Kidney epithelial cell (primary cell): ENCODE measurements around the gene ZNF615. TPM values are rescaled to one million over a fixed set of nuclear protein-coding genes. Genes with fewer than 3 reads are reported as not detected.
"Not testable (repeated sequence)": the region's sequence is repeated elsewhere in the genome, so short reads cannot be mapped to it uniquely, and the experiment has no call there.

Experiments
- DNase-seq: peaks from one replicate; pipeline ENCODE4 v3.0.0-alpha.2; 2010; ENCODE audit warnings: low read depth
- H3K27me3 ChIP-seq: 2 replicates; pipeline ENCODE4 v1.6.0; 2011; ENCODE audit warnings: low read length; ENCODE audit not compliant: control insufficient read depth, insufficient read depth
- H3K36me3 ChIP-seq: 2 replicates; pipeline ENCODE4 v1.5.1; 2011; ENCODE audit warnings: low read length; ENCODE audit not compliant: control insufficient read depth, insufficient read depth
- H3K4me3 ChIP-seq: 2 replicates; pipeline ENCODE4 v1.5.1; 2011; ENCODE audit warnings: low read depth, mild to moderate bottlenecking, control low read depth, low read length
- CTCF ChIP-seq: IDR thresholded peaks from 2 replicates; pipeline ENCODE4 v1.5.1; 2011; ENCODE audit warnings: mild to moderate bottlenecking, moderate library complexity, low read length, control low read depth, inconsistent platforms; ENCODE audit not compliant: insufficient read depth, poor library complexity, severe bottlenecking
- total RNA-seq: library from RNA; depleted of rRNA; stranded (reverse); fragments of >200 nt; gene quantifications from 2 replicates; pipeline ENCODE4 v1.2.3, GENCODE V29; 2015

The ZNF615 gene
- total RNA-seq, 1 donor from 2014 or later = 13.1 TPM

- TF ChIP-seq CTCF = no peak
- Histone ChIP-seq H3K4me3 (peak overlapping the region; percentile 100), H3K36me3 (no peaks in the 10 kb centered on the region), H3K27me3 (no peaks in the 10 kb centered on the region)
- DNase-seq = no peak
These were observed 20.7 kb upstream of the ZNF615 start for GRCh38 chr19:52028780-52029123.

- Histone ChIP-seq H3K36me3 (no peaks in the 10 kb centered on the region), H3K4me3 (peak within 1 kb of the TSS; percentile 100)
These were observed 20.2 kb upstream of the ZNF615 start, which contains the start of gene ZNF614 for GRCh38 chr19:52028027-52028779. TSS of gene ZNF614 (minus strand) at chr19:52028379. CDS start at chr19:52025745, 2,634 bp downstream.

GRCh38 chr19:52026255-52026990 lies 18.4 kb upstream of the ZNF615 start:
- H3K4me3 ChIP-seq, DNase-seq, H3K36me3 ChIP-seq, H3K27me3 ChIP-seq: not testable (repeated sequence)

More at GRCh38 chr19:52028027-52028779, 20.2 kb upstream of the ZNF615 start, which contains the start of gene ZNF614:
- no peaks in the 10 kb centered on the region for H3K27me3 ChIP-seq
- peak; percentile 43 for DNase-seq
- TF ChIP-seq CTCF = no peak

GRCh38 chr19:52024478-52024877 lies 16.5 kb upstream of the ZNF615 start:
- not testable (repeated sequence) for H3K36me3 ChIP-seq, DNase-seq, H3K27me3 ChIP-seq, H3K4me3 ChIP-seq

- no peak for DNase-seq
- TF ChIP-seq CTCF = no peak
- H3K27me3 ChIP-seq = no peaks in the 10 kb centered on the region
- no peak overlapping the region for H3K4me3 ChIP-seq
- peaks cover 2% of the 10 kb centered on the region for H3K36me3 ChIP-seq
These were observed 14.2 kb upstream of the ZNF615 start for GRCh38 chr19:52022193-52022592.

- no peak for DNase-seq
- TF ChIP-seq CTCF = no peak
- Histone ChIP-seq H3K36me3 (peaks cover 7% of the 10 kb centered on the region), H3K4me3 (no peak overlapping the region), H3K27me3 (no peaks in the 10 kb centered on the region)
These were observed 12.5 kb upstream of the ZNF615 start for GRCh38 chr19:52020506-52020905.

- DNase-seq = no peak
- no peak for TF ChIP-seq CTCF
- Histone ChIP-seq H3K4me3 (no peak overlapping the region), H3K36me3 (no peaks in the 10 kb centered on the region), H3K27me3 (no peaks in the 10 kb centered on the region)
These were observed 2.7 kb upstream of the ZNF615 start for GRCh38 chr19:52010674-52011073.
